Uterus (tissue), 2 donors: ENCODE measurements around the gene ADD1.

Source experiments
- POLR2A ChIP-seq, 2 donors: fragments of 450-650 bp; IDR thresholded peaks; one replicate each; pipeline ENCODE4 v1.6.1; 2016; ENCODE audit warnings: antibody characterized with exemption in 2 of 2, mild to moderate bottlenecking in 1 of 2, moderate library complexity in 1 of 2
- TF ChIP-seq, protein P1 (sequence below), 4 experiments: fragments of 200-600 bp in 2 of 4; fragments of 450-650 bp in 2 of 4; sonication (generic) in 2 of 4; IDR thresholded peaks; one replicate each; pipeline ENCODE4 v1.5.1; 2016 to 2019; ENCODE audit warnings: antibody characterized with exemption in 4 of 4, mild to moderate bottlenecking in 2 of 4, moderate library complexity in 1 of 4

DNA sequence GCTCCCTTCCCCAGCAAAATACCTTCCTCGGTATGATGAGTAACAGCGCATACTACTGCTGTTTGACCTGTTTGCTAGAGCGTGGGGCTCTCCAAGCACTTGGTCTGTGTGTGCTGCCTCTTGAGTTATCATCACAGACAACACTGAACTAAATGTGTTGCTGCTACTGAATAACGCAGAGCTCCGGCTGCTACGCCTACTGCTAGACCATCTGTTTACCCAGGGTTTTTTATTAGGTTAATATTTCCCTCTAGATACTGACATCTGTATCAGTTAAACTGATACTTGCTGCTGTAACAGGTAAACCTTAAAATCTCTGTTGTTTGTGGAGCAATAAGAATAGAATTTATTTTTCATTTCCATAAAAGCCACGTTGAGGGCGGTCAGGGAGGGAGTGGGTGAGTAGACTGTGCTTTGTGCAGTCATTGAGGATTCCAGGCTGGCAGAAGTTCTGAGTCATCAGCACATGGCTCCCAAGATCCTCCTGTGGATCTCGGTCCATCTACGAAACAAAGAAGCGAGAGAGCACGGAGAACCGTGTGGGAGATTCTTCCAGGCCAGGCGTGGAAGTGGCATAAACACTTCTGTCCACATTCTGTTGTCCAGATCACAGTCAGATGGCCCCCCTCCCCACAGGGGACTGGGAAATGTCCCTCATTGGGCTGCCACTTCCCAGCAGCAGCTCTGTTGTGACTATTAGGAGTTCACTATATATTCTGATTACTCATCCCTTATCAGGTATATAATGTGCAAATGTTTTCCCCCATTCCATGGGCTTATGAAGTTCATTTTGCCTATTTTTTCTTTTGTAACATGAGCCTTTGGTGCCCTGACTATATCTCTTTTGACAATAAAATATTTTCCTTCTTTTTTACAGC lies 133.8 kb downstream of the ADD1 start:
- TF ChIP-seq, protein P1, sequence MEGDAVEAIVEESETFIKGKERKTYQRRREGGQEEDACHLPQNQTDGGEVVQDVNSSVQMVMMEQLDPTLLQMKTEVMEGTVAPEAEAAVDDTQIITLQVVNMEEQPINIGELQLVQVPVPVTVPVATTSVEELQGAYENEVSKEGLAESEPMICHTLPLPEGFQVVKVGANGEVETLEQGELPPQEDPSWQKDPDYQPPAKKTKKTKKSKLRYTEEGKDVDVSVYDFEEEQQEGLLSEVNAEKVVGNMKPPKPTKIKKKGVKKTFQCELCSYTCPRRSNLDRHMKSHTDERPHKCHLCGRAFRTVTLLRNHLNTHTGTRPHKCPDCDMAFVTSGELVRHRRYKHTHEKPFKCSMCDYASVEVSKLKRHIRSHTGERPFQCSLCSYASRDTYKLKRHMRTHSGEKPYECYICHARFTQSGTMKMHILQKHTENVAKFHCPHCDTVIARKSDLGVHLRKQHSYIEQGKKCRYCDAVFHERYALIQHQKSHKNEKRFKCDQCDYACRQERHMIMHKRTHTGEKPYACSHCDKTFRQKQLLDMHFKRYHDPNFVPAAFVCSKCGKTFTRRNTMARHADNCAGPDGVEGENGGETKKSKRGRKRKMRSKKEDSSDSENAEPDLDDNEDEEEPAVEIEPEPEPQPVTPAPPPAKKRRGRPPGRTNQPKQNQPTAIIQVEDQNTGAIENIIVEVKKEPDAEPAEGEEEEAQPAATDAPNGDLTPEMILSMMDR (IDR thresholded peaks at IDR 0.05), result no peak
- no peak for TF ChIP-seq POLR2A (IDR thresholded peaks at IDR 0.05)
